GM18909 (cell line): Measurements from ENCODE around the gene ARHGEF3.

Source experiments
- ATAC-seq: cut with Tn5 transposase; IDR thresholded peaks from one replicate; pipeline ENCODE4 v1.9.1; 2021; ENCODE audit warnings: mild to moderate bottlenecking; ENCODE audit not compliant: unreplicated experiment, poor library complexity

The ARHGEF3 gene

GRCh38 chr3:56823421-56823926 lies 21.7 kb upstream of the ARHGEF3 start:
- ATAC-seq: no peak

GRCh38 chr3:56822501-56822900 lies 20.8 kb upstream of the ARHGEF3 start:
- no peak for ATAC-seq

- no peak for ATAC-seq
Observed at GRCh38 chr3:56819016-56819809, 17.5 kb upstream of the ARHGEF3 start.

GRCh38 chr3:56818156-56818985 lies 16.6 kb upstream of the ARHGEF3 start:
- ATAC-seq: no peak

GRCh38 chr3:56817646-56818045 lies 15.9 kb upstream of the ARHGEF3 start:
- ATAC-seq: no peak

DNA sequence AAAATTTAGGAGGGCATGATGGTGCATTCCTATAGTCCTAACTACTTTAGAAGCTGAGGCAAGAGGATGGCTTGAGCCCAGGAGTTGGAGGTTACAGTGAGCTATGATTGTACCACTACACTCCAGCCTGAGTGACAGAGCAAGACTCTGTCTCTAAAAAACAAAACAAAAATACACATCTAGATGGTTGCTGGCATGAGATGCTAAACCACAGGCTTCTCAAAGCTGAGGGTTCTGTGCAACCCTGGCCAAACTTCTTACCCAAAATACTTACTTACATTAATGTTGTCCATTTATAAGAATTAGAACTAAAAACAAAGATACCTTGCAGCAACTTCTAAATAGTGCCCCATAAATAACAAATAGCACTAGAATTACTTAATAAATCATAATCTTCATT lies 14.3 kb upstream of the ARHGEF3 start:
- no peak for ATAC-seq

DNA sequence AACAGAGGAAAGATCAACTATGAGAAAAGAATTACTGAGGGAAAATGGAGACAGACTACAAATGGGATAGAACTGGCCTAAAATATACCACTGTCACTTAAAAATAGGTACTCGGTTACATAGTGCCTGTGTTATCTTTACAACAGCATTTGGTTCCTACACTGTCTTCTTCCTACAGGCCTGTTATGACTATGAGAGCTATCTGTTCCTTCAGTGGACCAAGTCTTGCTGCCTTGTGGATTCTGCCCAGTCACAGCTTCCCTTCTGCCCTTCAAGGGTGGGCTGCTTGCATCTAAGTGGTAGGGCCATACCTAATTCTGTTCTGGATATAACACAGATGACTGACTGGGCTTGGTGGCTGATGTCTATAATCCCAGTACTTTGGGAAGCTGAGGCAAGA lies 13.8 kb upstream of the ARHGEF3 start:
- no peak for ATAC-seq

DNA sequence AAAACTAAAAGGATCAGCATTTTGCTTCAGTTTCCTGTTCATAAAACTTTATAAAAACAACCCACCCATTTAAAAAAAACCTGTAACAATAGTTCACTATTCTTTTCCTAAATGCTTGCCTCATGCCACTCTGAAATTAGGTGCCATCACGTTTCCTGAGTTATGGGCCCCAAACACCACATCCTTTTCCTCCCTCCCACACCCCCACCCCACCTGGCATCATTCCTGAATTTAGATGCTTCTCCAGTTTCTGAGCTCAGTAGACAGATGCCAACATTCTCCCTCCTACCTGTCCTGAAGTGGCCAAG lies 11.9 kb upstream of the ARHGEF3 start:
- no peak for ATAC-seq

- no peak for ATAC-seq
Observed at GRCh38 chr3:56812754-56813652, 11.3 kb upstream of the ARHGEF3 start.

DNA sequence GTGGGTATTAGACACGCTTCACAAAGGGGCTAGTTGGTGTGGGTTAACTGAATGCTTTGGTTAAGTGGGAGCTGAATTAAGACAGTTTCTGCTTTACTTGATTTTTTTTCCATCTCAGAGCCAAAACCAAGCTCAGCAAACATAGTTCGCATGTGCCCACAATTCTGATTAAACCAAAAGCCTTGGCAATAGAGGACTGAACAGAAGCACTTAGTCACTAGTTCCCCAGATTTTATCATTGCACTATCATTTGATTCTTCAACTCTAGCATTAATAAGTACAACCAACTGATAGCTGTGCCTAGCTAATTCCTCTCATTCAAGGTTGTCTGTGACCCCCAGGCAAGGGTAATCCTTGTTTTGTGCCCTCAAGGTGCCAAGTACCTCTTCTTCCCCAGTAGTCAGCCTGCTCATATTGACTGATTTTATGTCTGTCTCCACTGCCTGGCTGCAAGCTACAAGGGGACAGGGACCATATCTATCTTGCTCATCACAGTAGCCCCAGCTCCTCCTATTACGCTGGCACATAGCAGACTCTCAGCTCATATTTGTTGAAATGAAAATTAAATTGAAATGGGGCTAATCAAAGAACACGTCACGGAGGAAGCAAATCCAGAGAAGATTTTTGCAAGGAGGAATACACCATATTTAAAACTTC lies 9.9 kb upstream of the ARHGEF3 start:
- ATAC-seq: no peak

DNA sequence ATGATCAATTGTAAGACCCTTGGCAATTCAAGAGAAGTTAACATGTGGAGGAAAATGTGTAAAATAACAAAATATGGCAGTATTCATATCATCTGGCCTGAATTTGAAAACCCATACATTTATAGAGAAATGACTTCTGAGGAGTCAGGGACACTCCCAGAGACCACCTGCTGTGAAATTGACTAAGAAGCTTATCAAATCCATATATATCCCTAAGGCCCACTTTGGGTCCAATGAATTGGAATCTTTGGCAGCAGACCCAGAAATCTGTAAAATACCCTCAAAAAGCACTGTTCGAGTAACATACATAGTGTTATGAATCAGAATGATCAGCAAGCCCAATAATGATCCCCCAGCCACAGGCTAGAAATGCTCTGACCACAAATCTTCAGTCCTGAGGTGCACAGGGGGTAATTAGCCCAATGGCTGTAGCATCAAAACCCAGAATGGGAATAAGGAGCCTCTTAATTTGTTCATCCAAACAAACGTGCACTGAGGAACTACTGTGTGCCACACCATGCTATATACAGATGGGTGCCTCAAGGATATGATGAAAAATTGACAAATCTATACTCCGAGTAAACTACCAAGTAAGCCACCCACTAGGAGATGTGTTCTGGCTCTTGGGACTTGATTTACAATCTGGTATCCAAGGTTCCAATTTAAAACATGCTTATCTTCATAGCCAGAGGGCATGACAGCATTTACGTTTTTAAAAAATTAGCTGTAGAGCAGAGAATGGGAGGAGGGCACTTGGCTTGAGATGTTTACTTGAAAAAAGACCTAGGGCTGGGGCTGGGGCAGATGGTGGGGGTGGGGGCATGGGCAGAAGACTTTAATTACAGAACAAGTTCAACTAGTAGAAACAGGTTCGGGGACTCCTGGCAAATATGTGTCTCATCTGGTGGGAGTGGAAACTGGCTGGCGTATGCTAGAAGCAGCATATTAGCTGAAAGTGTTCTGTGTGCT lies 9.1 kb upstream of the ARHGEF3 start:
- no peak for ATAC-seq

DNA sequence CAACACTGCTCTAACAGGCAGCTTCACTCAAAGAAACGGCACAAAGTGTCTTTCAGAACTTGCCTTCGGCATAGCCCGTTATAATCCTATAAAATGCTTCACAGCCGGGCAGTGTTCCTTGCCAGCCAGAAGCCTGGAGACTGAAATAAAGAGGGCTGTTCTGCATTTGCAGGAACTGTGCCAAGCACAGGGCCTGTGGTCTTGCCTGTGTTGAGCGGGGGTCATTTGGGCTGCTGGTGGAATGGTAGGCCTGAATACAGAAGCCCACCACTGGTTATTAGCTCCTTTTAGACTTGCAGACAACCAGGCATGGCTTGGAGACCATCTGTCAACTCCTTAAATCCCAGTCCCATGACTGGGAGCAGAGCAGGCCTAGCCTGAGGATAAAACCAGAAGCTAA lies 4.7 kb upstream of the ARHGEF3 start:
- ATAC-seq: no peak

- ATAC-seq: no peak
Observed at GRCh38 chr3:56802790-56803189, 1.0 kb upstream of the ARHGEF3 start.

GRCh38 chr3:56802378-56802745 lies 613 bp upstream of the ARHGEF3 start:
- ATAC-seq: no peak

DNA sequence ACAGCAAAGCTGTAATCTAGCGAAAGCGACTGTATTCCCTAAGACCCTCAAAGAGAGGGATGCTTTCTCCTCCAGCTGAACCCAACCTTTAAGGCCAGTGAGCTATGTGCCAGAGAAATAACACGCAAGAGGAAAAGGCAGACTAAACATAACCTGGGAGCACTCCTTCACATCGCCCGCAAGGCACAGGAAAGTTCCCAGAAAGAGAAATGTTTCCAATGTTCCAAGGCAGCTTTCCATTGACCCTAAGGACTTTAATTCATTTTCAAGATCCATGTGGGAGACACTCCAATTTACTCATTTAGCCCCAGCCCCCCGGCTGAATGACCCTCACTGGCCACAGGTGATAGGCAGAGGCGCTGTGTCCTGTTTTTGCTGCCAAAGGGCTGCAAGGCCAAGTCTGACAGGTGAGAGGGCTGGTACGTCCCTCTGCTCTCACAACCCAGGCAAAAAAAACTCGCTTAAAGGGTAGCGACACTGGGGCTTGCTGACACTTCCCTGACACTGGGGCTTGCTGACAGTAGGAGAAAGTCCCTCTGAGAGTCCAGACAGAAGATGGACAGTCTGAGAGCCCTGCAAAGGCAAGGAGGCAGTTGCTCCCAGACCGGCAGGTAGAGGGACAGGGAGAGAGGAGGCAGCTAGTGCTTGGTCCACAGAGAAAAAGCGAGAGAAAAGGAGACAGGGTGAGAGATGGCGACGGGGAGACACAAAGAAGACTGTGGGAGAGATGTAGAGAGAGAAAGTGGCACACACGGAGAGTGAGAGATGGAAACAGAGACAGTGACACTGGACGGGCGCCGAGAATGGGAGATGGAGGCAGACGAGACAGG lies 702 bp downstream of the ARHGEF3 start:
- ATAC-seq: no peak

GRCh38 chr3:56800130-56800831 lies 1.5 kb downstream of the ARHGEF3 start:
- ATAC-seq: no peak

- ATAC-seq: no peak
Observed at GRCh38 chr3:56799251-56799882, 2.4 kb downstream of the ARHGEF3 start.
